ENCODE measurements around the gene CASZ1.

- TF ChIP-seq EP300 (IDR thresholded peaks at IDR 0.05): no peak
- TF ChIP-seq POLR2AphosphoS5 (IDR thresholded peaks at IDR 0.05): no peak
- no peak for TF ChIP-seq POLR2A (IDR thresholded peaks at IDR 0.05)
These were observed 44.8 kb downstream of the CASZ1 start for GRCh38 chr1:10751561-10752085.
